LHCN-M2 (cell line): ENCODE measurements around the gene COL4A1. TPM values are rescaled to one million over a fixed set of nuclear protein-coding genes. Genes with fewer than 3 reads are reported as not detected.

Experiments
- DNase-seq: peaks from one replicate; pipeline ENCODE4 v3.0.0-alpha.2; 2012; ENCODE audit warnings: low read depth
- total RNA-seq: library from RNA; depleted of rRNA; stranded (reverse); fragments of >200 nt; gene quantifications from 2 replicates; pipeline ENCODE4 v1.2.3, GENCODE V29; 2014

The COL4A1 gene
- total RNA-seq, 1 experiment from 2014 or later: 68.5 TPM

DNA sequence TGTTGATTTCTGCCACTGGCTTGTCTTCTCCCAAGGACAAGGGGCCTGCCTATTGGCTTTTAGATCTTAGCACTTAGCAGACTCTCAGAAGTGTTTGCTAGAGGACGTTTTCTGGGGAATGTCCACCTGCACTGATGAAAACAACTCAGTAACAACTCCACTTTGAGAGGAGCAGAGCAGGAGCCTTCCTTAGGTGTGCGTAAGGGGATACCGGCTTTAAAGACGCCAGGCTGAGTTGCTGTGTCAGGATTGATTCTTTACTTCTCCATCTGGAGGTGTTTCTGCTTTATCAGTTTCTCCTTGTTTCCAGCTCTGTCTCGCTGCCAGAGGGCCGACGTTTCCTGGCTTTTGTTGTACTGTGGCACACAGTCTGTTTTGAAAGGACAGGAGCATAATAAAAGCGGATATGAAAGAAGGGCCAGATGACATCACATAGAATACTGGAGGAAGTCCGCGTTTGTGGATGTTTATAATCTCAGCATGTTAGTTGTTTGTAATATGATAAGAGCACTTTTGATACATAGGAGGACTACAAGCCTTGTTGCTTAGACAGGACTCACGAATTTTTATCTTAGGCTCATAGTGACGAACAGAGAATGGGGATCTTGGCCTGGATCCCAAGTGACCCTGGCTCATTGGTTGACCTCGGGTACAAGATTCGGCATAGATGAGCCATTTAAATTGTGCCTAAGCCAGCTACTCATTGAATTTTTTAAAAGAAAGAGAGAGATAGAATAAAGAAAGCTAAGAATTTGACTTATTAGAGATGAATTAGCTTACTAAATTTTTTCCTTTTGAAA is 34.7 kb upstream of the COL4A1 start:
- no peak for DNase-seq

DNA sequence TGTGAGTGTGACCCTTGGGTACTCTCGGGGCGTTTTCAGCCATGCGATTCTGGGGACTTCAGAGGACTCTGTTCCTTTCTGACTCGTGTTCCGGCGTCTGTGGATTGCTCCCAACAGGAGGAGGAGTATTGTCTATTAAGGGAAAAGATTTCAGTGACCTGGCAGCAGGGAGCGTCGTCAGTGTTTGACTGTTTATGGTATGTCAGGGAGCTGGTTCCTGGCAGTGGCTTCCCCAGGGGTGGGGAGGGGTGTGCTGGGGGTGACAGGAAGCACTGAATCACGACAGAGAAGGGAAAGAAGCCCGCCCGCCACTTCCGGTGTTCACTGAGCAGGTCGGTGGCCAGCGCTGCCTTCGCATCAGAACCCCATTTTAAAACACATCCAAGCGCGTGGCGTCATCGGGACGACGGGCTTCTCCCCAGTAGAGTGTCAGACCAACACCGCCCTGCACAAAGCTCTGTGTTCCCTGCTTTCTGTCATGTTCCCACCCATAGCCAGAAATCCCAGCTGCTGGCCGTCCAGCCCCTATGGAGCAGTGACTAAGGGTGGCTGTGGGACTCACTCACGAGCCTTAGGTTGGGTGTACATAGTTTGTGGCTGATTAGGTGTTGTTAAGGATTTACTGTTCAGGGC is 34.0 kb upstream of the COL4A1 start:
- peak; percentile 75 for DNase-seq

DNA sequence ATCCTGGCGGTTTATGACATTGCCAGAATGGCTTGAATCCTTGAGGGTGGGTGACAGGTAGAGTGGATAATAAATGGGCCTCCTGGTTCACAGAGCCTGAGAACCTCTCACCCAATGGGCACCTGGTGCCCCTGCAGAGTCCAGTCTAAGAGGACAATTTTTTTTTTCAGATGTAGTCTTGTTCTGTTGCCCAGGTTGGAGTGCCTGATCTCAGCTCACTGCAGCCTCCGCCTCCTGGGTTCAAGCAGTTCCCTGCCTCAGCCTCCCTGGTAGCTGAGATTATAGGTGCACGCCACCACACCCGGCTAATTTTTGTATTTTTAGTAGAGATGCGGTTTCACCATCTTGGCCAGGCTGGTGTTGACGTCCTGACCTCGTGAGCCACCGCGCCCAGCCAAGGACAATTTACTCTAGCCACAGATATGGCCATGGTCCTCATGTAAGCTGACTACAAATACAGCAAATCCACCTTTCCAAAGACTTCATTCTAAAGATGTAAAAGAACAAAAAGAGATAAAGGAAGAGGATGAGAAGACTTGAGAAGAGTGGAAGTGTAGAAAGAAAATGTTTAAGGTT is 33.1 kb upstream of the COL4A1 start:
- DNase-seq: no peak

DNA sequence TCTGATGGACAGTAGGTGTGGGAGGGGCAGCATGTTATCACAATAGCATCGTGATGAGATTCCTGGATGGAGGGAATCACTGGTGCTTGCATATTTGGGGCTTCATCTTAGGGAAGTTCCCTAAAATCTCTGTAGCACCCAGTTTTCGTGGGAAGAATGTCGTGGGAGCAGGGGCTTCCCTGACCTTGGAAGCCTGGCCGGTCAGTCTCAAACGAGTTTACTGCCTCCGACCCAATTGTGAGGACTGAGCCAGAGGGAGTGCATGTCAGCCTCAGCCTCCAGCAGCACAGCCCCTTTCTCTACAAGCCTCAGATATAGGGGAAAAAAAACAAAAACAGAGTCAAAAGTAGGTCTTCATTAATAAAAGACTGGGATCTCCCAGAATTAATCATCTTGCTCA is 32.3 kb upstream of the COL4A1 start:
- no peak for DNase-seq

DNA sequence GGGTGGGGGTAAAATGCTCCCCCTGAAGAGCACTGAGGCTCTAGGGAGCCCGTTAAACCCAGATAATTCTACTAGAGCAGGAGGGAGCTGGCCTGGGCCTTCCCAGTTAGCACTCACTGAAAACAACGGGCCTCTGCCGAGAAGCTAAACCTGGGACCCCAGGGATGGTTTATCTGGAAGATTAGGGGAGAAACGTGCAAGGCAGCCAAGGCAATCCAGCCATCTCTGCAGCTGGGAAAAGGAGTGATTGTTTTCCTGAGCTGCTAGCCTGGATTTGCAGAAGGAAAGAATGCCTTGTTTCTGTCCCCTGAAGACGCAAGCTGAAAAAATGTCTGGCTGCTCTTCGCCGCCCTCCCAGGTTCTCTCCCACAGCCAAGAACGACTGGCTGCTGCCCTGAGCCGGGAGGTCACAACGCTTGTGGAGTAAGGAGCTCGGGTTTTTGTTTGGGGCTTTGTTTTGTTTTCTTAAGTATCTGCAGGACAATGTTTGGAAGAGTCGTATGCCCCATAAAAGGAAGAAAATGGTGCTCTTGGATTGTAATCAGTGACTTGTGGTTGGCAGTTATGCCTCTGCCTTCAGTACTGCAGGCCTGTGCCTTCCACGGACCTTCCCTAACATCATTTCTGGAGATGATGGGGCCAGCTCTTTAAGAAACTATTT is 31.6 kb upstream of the COL4A1 start:
- no peak for DNase-seq

DNA sequence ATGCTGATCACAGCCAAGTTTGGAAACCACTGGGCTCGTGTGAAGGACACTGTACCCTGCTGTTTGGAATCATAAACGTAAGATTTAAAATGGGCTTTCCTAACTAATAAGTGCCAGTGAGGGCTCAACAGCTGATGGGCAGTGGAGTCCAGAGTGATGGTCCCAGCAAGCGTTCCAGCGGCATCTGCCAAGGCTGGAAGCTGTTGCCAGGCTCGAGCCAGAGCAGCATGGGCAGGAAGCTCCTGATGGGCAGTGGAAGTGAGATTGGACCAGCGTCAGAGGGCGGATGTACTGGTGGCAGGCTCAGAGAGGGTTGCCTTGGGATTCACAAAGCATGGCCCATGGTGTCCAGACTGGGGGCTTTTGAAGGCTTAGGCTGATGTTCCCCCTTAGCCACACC is 30.3 kb upstream of the COL4A1 start:
- no peak for DNase-seq

DNA sequence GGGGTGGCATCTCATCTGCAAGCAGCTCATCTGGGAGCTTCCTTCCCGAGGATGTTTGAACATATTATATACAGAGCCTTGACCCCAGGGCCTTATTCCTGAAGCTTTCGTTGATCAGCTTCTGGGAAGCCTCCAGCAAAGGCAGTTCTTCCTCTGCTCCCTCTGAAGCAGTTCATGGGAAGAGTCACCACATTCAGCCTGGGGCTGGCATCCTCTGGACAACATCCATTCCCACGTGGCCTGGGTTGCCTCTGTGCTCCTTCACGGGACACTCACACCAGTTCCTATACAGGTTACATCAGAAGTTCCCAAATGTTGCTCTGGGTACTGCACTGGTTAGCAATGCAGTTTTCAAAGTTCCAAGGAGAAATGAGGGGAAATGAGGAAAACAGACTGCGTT is 29.7 kb upstream of the COL4A1 start:
- no peak for DNase-seq

DNA sequence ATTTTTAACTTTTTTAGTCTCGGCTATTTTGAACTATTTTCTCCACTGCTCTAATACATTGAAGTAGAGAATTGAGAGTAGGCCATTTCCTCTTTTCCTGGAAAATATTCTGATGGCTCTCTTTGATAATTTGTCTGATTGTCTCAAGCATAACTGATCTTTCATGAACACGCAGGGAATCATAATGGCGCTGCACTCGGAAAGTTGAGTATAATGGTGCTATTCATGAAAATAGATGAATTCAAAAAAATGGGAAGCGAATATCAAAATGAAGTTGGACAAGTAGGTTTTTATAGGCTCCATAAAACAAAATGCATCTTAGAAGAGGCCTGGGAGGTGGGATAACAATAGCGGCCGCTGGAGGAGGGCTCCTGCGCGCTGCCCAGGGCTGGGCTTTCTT is 29.2 kb upstream of the COL4A1 start:
- DNase-seq: no peak

DNA sequence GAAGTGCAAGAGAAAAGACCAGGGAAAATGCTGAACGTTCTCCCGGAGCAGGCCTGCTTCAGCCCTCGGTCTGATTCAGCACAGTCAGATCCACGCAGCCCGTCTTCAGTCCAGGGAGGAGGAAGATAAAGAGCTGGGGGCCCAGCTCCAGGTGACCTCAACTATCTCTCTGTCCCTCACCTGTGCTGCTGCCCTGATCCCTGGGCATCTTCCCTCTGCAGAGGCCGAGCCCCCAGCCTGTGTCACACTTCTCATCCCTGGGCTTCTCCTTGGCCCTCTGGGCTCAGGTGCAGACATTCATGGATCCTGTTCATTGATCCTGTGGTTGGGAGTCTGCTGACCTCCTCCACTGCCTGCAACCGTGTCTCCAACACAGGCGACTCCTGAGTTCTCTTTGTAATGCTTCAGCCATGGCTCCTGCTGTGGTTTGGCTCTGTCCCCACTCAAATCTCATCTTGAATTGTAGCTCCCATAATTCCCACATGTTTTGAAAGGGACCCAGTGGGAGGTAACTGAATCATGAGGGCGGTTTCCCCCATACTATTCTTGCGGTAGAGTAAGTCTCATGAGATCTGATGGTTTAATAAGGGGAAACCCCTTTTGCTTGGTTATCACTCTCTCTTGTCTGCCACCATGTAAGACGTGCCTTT is 28.0 kb upstream of the COL4A1 start:
- DNase-seq: no peak

DNA sequence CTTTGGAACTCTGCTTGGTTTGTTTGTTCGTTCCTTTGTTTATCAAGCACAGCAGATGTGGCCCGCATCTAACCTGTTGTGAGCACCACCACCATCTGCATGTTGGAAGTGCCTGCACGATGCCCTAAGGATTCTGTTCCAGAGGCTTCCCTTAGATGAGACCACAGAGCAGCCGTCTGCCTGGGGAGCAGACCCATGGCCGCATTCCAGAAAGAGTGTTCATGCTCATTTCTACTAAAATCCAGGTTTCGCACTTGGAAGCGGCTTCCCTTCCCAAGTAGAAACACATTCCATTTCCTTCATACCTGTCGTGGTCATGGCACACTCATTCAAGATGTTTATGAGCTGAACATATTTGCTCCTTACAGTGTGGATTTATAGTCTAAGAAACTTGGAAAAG is 27.3 kb upstream of the COL4A1 start:
- peak; percentile 41 for DNase-seq

DNA sequence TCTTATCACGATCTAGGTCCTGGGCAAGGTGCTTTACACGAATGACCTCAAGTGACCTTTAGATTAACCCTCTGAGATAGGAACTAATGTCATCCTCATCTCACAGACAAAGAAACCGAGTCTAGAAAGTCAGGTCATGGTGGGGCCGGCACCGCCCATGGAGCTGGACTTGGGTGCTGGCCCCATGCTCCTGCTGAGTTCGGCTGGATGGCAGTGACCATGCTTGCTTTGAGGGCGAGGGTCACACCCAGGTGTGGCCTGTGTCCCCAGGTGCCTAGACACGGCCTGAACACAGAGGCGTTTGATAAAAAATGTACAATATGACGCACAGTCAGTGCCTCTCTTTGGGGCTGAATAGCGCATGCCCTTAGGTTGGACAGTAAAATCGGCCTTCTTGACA is 26.9 kb upstream of the COL4A1 start:
- DNase-seq: no peak

DNA sequence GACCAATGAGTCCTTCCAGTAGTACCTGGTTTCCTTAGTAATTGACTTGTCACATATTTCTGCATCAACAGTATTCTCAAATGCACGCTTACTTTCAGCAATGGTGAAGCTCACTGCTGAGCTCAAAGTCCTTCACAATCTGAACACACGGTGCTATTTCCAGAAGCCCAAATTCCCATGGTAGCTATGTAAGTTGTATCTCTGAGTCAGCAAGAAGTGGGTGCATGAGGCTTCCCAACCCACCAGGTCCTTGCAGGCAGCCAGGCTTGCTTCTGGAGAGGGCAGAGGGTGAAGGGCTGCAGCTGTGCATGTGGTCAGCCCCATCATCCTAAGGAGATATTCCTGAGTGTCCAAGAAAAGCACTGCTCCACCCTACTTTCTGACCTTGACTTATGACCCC is 25.8 kb upstream of the COL4A1 start:
- DNase-seq: peak; percentile 81

DNA sequence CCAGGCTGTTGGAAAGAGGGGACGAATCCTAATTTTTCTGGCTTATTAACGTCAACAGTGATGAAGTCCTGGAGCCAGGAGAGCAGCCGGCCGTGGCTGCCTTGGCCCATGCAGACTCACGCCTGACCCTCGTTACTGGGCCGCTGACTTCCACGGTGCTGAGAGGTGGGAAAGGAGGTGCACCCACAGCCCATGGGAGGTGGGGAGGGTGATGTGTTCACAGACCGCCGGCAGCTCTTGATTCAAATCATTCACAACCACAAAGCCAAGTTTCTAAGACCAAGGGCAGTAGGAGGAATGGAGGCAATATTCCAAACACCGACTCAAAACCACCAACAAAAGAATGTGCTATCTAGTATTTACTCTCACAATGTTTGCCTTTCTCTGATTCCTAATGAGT is 24.4 kb upstream of the COL4A1 start:
- DNase-seq: peak; percentile 36

DNA sequence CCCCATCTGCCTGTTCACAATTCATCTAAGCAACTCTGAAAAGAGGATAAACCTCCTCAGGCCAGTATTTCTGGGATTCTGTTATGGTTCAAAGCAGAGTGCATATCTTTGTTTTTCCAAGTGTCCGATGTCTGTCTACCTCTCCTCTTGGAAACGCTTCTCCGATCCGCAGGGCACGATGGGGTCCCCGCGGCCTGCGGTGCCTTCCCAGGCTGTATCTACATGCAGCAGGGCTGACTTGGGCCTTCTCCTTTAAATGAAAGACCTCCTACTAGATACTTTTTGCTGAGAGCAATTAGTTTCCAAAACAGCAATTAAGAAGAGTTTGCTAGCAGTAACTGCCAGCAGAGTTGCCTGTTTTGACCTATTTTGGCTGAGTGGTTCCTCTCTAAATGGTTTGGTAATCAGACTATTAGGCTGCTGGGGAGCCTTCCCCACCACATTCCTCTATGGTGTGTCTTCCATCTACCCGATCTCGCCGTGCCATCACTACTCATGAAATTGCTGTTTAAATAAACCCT is 23.6 kb upstream of the COL4A1 start:
- peak; percentile 71 for DNase-seq

DNA sequence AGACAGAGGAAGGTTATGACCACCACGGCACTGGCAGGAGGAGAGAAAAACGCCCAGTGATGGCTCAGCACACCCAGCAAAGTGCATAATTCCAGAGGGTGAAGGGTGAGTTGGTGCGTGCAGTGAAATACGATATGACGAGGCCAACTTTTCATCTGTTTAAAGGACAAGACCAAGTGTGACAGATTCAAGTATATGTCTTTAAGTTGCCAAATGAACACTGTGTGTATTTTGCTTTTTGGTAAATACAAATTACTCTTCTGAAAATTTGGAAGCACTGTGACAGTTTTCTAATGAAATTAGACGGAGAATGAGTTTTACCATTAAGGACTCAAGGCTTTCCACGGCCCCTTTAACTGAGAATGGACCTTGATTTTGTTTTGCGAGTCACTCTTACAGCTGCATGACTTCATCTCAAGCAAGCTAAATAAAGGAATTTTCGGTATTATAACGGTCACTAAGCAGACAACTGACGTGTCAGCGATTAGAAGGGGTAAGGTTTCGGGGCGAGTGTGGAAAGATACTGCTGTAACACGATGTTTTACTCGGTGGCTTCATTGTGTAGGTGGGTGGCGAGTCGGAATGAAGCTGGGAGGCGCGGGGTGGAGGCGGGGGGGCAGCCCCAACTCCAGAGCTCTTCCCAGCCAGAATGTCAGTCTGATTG is 23.0 kb upstream of the COL4A1 start:
- DNase-seq: peak; percentile 85

DNA sequence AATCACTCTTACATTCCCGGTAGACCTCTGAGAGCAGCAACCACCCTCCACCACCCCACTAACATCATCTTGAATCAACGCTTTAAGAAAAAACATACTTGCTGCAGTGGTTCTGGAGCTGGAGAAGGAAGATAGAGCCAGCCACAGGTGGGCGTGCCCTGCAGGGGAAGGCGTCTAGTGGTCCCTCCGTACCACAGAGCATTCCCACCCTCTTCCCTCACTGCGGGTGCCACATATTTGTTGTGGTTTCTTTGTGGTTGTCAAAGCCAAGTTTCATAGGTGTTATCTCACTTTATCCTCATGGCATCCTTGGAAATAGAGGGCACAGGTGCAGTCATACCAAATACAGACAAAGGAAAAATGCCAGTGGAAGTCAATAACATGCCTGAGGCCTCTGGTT is 22.3 kb upstream of the COL4A1 start:
- DNase-seq: no peak

DNA sequence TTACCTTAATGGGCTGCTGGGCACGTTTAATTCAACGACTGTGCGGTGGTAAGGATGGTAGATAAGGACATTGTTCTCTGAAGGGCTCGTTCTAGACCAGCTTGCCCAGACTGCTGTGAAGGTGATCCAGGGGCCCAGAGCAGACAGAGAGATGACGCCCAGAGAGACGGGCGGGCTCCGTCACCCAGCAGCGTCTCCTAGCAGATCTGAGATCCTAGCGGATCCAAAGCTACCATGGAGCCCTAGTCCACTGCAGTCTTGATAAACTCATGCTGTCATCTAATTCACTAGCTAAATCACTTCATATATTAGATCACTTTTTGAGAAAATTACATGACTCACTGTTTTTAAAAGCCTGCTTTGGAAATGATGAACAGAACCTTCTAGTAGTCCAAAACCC is 21.6 kb upstream of the COL4A1 start:
- no peak for DNase-seq

DNA sequence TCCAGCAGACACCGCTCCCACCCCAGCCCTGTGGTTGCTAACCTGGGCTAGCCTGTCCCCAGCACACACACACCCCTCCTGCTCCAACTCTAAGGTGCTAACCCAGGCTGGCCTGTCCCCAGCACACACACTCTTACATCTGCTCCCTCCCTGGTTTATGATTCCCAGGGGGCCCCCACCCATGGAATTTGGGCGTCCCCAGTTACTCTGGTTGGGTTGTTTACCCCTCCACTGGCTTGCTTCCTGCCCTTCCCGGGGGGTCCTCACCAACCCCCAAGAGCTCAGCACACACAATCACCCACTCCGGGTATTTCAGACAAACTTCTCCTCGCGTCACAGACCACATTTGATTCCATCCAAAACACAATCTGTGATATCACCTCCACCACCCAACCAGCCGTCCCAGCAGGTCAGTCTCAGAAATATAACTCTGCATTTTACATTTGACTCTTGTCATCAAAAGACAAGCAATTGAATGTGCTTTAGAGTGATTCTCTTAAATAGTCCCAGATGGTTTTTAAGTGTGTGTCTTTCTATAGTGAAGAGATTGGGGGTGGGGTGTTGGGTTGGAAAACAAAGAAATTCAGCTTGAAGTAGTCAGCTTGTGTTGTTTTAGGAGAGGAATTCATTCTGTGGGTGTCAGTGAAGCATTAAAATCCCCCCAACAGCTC is 20.2 kb upstream of the COL4A1 start:
- no peak for DNase-seq

DNA sequence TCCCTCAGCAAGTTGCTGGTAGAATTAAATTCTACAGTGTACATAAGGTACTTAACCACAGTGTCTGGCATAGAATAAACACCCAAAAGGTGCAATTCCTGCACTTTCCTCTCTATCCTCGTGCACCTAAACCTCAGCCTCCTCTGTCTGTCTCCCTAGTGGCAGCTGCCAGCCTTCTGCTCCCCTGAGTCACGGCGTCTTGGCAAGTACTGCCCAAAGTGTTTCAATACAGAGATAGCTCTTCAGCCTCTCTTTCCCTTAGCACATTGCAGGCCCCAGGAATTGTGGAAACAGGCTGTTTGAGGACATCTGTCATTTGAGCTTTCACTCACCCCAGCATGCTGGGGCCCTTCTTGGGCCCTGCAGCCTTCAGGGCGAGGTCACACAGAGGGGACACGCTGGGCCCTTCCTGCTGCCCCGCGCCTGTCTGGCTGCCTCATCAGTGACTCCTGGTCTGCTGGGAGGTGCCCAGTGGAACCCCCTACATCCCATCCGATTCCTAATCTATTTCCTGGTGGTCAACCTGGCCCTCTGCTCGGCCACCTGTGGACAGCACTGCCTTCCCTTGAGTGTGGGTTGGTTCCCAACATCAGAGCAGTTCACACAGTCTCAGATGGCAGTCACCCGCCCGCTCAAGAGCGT is 19.4 kb upstream of the COL4A1 start:
- peak; percentile 63 for DNase-seq
